GM19372 (cell line): ENCODE measurements around the gene SLC44A5.
"Not testable (repeated sequence)": the region's sequence is repeated elsewhere in the genome, so short reads cannot be mapped to it uniquely, and the experiment has no call there.

Experiments used
- ATAC-seq: cut with Tn5 transposase; IDR thresholded peaks from one replicate; pipeline ENCODE4 v1.9.1; 2021; ENCODE audit warnings: mild to moderate bottlenecking, low read depth, moderate library complexity; ENCODE audit not compliant: unreplicated experiment

The SLC44A5 gene

GRCh38 chr1:75396745-75397144, 214.2 kb downstream of the SLC44A5 start:
- no peak for ATAC-seq

- ATAC-seq = no peak
Observed at GRCh38 chr1:75396260-75396659, 214.7 kb downstream of the SLC44A5 start.

GRCh38 chr1:75394386-75395139, 216.4 kb downstream of the SLC44A5 start:
- no peak for ATAC-seq

GRCh38 chr1:75392278-75392677, 218.6 kb downstream of the SLC44A5 start:
- ATAC-seq = peak; percentile 70

GRCh38 chr1:75375476-75376447, 235.2 kb downstream of the SLC44A5 start:
- peak; percentile 59 for ATAC-seq

GRCh38 chr1:75373542-75374159, 237.3 kb downstream of the SLC44A5 start:
- no peak for ATAC-seq

GRCh38 chr1:75366595-75366994, 244.3 kb downstream of the SLC44A5 start:
- ATAC-seq = no peak

- no peak for ATAC-seq
Observed at GRCh38 chr1:75361260-75361659, 249.7 kb downstream of the SLC44A5 start.

- not testable (repeated sequence) for ATAC-seq
Observed at GRCh38 chr1:75354267-75354666, 256.6 kb downstream of the SLC44A5 start.

GRCh38 chr1:75353051-75353450, 257.9 kb downstream of the SLC44A5 start:
- ATAC-seq = no peak

GRCh38 chr1:75345538-75346292, 265.2 kb downstream of the SLC44A5 start:
- ATAC-seq = no peak

GRCh38 chr1:75342786-75343185, 268.1 kb downstream of the SLC44A5 start:
- no peak for ATAC-seq

GRCh38 chr1:75341537-75341936, 269.4 kb downstream of the SLC44A5 start:
- ATAC-seq = peak; percentile 45

- ATAC-seq = peak; percentile 90
Observed at GRCh38 chr1:75338616-75339483, 272.1 kb downstream of the SLC44A5 start.

- ATAC-seq = no peak
Observed at GRCh38 chr1:75334876-75335389, 276.0 kb downstream of the SLC44A5 start.

GRCh38 chr1:75330624-75331023, 280.3 kb downstream of the SLC44A5 start:
- ATAC-seq = no peak

- ATAC-seq = no peak
Observed at GRCh38 chr1:75328691-75329090, 282.2 kb downstream of the SLC44A5 start.

GRCh38 chr1:75327395-75327794, 283.5 kb downstream of the SLC44A5 start:
- ATAC-seq = no peak

- no peak for ATAC-seq
Observed at GRCh38 chr1:75317976-75318375, 292.9 kb downstream of the SLC44A5 start.
